ENCODE data around the gene LALBA.

Gene LALBA

DNA sequence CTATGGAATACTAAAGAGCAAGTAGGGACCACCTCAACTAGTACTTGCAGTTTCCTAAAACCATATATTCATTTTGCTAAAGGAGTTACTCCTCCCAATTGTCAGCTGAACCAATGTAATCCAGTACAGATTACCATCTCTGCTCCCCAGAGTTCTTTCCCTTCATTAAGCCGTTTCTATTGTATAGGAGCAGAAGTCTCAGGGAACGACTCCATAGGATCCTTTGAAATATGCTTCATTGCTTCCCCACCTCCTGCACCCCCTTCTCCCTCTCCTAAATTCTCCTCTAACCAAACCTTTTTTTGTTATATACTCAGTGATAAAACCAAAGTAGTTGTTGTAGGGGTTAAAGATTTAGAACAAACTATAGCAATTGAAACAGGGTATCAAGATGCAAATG, 30.7 kb upstream of the LALBA start:
- DNase-seq (ENCODE audit: extremely low read depth, low read depth): no peak
- TF ChIP-seq, protein P1, sequence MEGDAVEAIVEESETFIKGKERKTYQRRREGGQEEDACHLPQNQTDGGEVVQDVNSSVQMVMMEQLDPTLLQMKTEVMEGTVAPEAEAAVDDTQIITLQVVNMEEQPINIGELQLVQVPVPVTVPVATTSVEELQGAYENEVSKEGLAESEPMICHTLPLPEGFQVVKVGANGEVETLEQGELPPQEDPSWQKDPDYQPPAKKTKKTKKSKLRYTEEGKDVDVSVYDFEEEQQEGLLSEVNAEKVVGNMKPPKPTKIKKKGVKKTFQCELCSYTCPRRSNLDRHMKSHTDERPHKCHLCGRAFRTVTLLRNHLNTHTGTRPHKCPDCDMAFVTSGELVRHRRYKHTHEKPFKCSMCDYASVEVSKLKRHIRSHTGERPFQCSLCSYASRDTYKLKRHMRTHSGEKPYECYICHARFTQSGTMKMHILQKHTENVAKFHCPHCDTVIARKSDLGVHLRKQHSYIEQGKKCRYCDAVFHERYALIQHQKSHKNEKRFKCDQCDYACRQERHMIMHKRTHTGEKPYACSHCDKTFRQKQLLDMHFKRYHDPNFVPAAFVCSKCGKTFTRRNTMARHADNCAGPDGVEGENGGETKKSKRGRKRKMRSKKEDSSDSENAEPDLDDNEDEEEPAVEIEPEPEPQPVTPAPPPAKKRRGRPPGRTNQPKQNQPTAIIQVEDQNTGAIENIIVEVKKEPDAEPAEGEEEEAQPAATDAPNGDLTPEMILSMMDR (IDR thresholded peaks at IDR 0.05; ENCODE audit: low read depth, low read length, missing control alignments): no peak
- H3K4me3 ChIP-seq (replicated peaks; ENCODE audit: low read depth, low read length): no peak overlapping the region

- H3K4me3 ChIP-seq (replicated peaks; ENCODE audit: low read depth, low read length): no peak overlapping the region
- TF ChIP-seq, protein P1 (IDR thresholded peaks at IDR 0.05; ENCODE audit: low read depth, low read length, missing control alignments): no peak
- no peak for DNase-seq (ENCODE audit: extremely low read depth, low read depth)
These were observed 22.8 kb upstream of the LALBA start for GRCh38 chr12:48592591-48593086.

- TF ChIP-seq, protein P1 (IDR thresholded peaks at IDR 0.05; ENCODE audit: low read depth, low read length, missing control alignments): no peak
- no peak for DNase-seq (ENCODE audit: extremely low read depth, low read depth)
- H3K4me3 ChIP-seq (replicated peaks; ENCODE audit: low read depth, low read length): no peak overlapping the region
These were observed 16.5 kb upstream of the LALBA start for GRCh38 chr12:48586361-48586760.

DNA sequence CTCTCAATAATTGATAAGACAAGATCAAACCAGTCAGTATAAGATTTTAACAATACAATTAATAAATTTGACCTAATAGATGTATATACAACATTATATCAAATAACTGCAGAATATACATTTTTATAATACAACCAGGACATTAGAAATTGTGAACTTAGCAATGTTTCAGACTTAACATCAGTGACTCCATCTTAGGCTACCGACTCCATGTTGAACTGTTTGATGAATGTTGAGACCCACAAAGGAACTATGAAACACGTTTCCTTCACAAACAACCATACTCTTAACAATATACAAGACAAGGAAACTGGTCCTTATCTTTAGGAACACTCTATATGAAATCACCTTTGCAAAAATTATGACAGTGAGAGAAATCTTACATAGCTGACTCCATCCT, 13.9 kb upstream of the LALBA start:
- TF ChIP-seq, protein P1 (IDR thresholded peaks at IDR 0.05; ENCODE audit: low read depth, low read length, missing control alignments): no peak
- no peak for DNase-seq (ENCODE audit: extremely low read depth, low read depth)
- H3K4me3 ChIP-seq (replicated peaks; ENCODE audit: low read depth, low read length): no peak overlapping the region

DNA sequence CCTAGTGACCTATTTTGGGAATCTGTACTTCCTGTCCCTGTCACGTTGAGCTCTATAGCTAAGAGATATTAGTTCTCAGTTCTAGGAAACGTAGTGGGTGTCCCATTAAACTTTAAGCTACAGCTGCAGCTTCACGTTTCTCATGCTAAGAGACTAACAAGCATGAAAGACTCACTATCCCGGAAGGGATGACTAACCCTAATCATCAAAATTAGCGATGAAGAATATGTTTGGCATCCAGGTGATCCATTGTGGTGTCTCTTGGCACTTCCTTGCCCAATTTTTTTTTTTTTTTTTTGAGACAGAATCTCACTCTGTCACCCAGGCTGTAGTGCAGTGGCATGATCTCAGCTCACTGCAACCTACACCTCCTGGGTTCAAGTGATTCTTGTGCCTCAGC, 11.0 kb upstream of the LALBA start:
- TF ChIP-seq, protein P1 (IDR thresholded peaks at IDR 0.05; ENCODE audit: low read depth, low read length, missing control alignments): no peak
- DNase-seq (ENCODE audit: extremely low read depth, low read depth): no peak

DNA sequence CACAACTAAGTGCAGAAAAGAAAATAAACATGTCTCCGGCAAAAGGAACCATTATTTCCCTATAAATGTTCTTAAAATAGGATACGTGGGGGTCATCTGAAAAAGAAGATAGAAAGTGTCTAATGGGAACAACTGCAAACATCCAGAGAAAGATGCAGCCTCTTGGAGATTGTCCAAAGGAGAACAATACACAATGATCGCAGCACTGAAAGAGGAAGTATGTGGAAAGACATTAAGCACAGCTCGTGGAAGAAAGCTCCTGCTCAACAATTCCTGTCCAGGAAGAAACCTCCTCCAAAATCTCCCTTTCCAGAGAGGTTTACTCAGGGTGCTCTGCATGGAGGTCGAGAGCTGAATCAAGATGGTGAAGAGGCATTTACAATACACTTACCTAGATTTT, 2.5 kb upstream of the LALBA start:
- TF ChIP-seq, protein P1 (IDR thresholded peaks at IDR 0.05; ENCODE audit: low read depth, low read length, missing control alignments): no peak
- DNase-seq (ENCODE audit: extremely low read depth, low read depth): no peak
- H3K4me3 ChIP-seq (replicated peaks; ENCODE audit: low read depth, low read length): no peak overlapping the region

More for the DNA sequence above, 11.0 kb upstream of the LALBA start:
- H3K4me3 ChIP-seq (replicated peaks; ENCODE audit: low read depth, low read length): no peak overlapping the region

DNA sequence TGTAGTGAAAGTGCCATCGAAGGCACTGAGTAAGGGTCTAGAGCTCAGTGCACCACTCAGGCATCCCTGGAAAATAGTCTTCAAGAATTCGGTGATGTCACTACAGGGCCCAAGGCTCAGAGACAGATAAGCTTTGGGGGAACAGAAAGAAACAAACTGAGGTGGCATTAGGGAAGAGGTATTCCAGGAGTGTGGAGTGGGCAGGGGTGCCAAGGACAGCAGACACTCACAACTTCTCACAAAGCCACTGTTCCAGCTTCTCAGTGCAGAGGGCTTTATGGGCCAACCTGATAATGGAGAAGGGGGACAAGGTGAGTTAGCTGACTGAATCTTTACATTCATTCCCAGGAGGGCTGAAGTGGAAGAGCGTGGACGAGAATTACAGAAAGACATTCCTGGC, 2.1 kb downstream of the LALBA start:
- no peak for DNase-seq (ENCODE audit: extremely low read depth, low read depth)
- TF ChIP-seq, protein P1 (IDR thresholded peaks at IDR 0.05; ENCODE audit: low read depth, low read length, missing control alignments): no peak
- no peak overlapping the region for H3K4me3 ChIP-seq (replicated peaks; ENCODE audit: low read depth, low read length)
